HTR-8/SVneo (cell line): ENCODE results near the gene RNF212B.
"Not testable (repeated sequence)": the region's sequence is repeated elsewhere in the genome, so short reads cannot be mapped to it uniquely, and the experiment has no call there.

Experiments
- DNase-seq: peaks from one replicate; pipeline ENCODE4 v3.0.0; 2011; ENCODE audit warnings: low spot score, mixed read lengths; ENCODE audit not compliant: insufficient read length
- FAIRE-seq: peaks from 2 replicates; lab custom pipeline; 2011; peaks lifted over from hg19 to GRCh38; lab: Jason Lieb, UNC

RNF212B gene

GRCh38 chr14:23237772-23238594 lies at the start of gene RNF212B:
Gene RNF212B (plus strand): TSS chr14:23237936. CDS start chr14:23240346, 2,410 bp downstream.
- DNase-seq (peak; percentile 81), FAIRE-seq (peak; percentile 54)

GRCh38 chr14:23193432-23193831 lies 44.3 kb upstream of the RNF212B start:
- no peak for FAIRE-seq

GRCh38 chr14:23195552-23196101 lies 42.1 kb upstream of the RNF212B start:
- FAIRE-seq (no peak), DNase-seq (no peak)

More at GRCh38 chr14:23193432-23193831, 44.3 kb upstream of the RNF212B start:
- no peak for DNase-seq

- DNase-seq, FAIRE-seq: not testable (repeated sequence)
Measured at GRCh38 chr14:23196487-23196886, 41.2 kb upstream of the RNF212B start.

- FAIRE-seq, DNase-seq: not testable (repeated sequence)
Measured at GRCh38 chr14:23199141-23199540, 38.6 kb upstream of the RNF212B start.

- DNase-seq = no peak
- no peak for FAIRE-seq
Measured at GRCh38 chr14:23202001-23202400, 35.7 kb upstream of the RNF212B start.

GRCh38 chr14:23206422-23207145 lies 31.2 kb upstream of the RNF212B start:
- FAIRE-seq (no peak), DNase-seq (no peak)

- DNase-seq (no peak), FAIRE-seq (no peak)
Measured at GRCh38 chr14:23207146-23207540, 30.6 kb upstream of the RNF212B start.

GRCh38 chr14:23208324-23208723 lies 29.4 kb upstream of the RNF212B start:
- no peak for FAIRE-seq

GRCh38 chr14:23209651-23210423 lies 27.9 kb upstream of the RNF212B start:
- DNase-seq (no peak), FAIRE-seq (no peak)

More at GRCh38 chr14:23208324-23208723, 29.4 kb upstream of the RNF212B start:
- no peak for DNase-seq

- FAIRE-seq = no peak
- DNase-seq = no peak
Measured at GRCh38 chr14:23215421-23215820, 22.3 kb upstream of the RNF212B start.

GRCh38 chr14:23217032-23218020 lies 20.4 kb upstream of the RNF212B start:
- no peak for DNase-seq
- no peak for FAIRE-seq

- FAIRE-seq = no peak
- DNase-seq = no peak
Measured at GRCh38 chr14:23219075-23219474, 18.7 kb upstream of the RNF212B start.

GRCh38 chr14:23224958-23225357 lies 12.8 kb upstream of the RNF212B start:
- FAIRE-seq, DNase-seq: not testable (repeated sequence)

GRCh38 chr14:23227566-23227965 lies 10.2 kb upstream of the RNF212B start:
- DNase-seq = no peak
- FAIRE-seq = no peak

GRCh38 chr14:23228812-23229211 lies 8.9 kb upstream of the RNF212B start:
- DNase-seq = no peak
- no peak for FAIRE-seq

- not testable (repeated sequence) for DNase-seq, FAIRE-seq
Measured at GRCh38 chr14:23232241-23232808, 5.4 kb upstream of the RNF212B start.

- FAIRE-seq = no peak
- no peak for DNase-seq
Measured at GRCh38 chr14:23240661-23241060, 2.9 kb downstream of the RNF212B start.
